Peyer's patch (tissue), 4 donors: ENCODE data around the gene E2F4.

Experiments used
- CTCF ChIP-seq, 6 experiments: fragments of 450-650 bp in 4 of 6; fragments of 200-600 bp in 2 of 6; sonication (generic) in 1 of 6; IDR thresholded peaks; one replicate each; pipeline ENCODE4 v1.5.1; 2017 to 2019; ENCODE audit warnings: antibody characterized with exemption in 6 of 6, mild to moderate bottlenecking in 3 of 6, moderate library complexity in 1 of 6
- POLR2A ChIP-seq, 2 donors: fragments of 450-650 bp; IDR thresholded peaks; one replicate each; pipeline ENCODE4 v1.5.1; 2017; ENCODE audit warnings: antibody characterized with exemption in 2 of 2, mild to moderate bottlenecking in 2 of 2, moderate library complexity in 2 of 2

- no peak for TF ChIP-seq CTCF (IDR thresholded peaks at IDR 0.05)
- TF ChIP-seq POLR2A (IDR thresholded peaks at IDR 0.05), result no peak
Observed at GRCh38 chr16:67240506-67240905, 48.6 kb downstream of the E2F4 start.
